A673 (cell line): Measurements from ENCODE around the gene SCMH1. TPM values are rescaled to one million over a fixed set of nuclear protein-coding genes. Genes with fewer than 3 reads are reported as not detected.

ENCODE experiments used
- BruUV-seq: library from RNA; stranded (reverse); fragments of 400-500 nt; replicated peaks from 2 replicates; lab custom pipeline; 2021; lab: Mats Ljungman, UMichigan
- CTCF ChIA-PET: fragments of 300-600 bp; sonication (Branson Sonifier 250); formaldehyde crosslinking; loops from one replicate; lab custom pipeline; 2022; ENCODE audit warnings: antibody characterized with exemption; lab: Charles Lee
- POLR2A ChIA-PET: fragments of 300-600 bp; sonication (Branson Sonifier 250); formaldehyde crosslinking; loops from one replicate; lab custom pipeline; 2022; ENCODE audit warnings: antibody characterized with exemption; ENCODE audit not compliant: low non-redundant PET; lab: Charles Lee
- DNase-seq: peaks from one replicate; pipeline ENCODE4 v3.0.0-alpha.2; 2015; ENCODE audit warnings: low spot score
- H3K27ac ChIP-seq: fragments of 200-600 bp; sonication (generic); 2 replicates; pipeline ENCODE4 v1.5.1; 2016; ENCODE audit warnings: mixed run types, low read depth, mild to moderate bottlenecking, mixed read lengths, antibody characterized with exemption, low read length; ENCODE audit not compliant: poor library complexity, severe bottlenecking
- H3K27me3 ChIP-seq: fragments of 200-600 bp; sonication (generic); replicated peaks from 2 replicates; pipeline ENCODE4 v1.6.1; 2017; ENCODE audit warnings: mixed run types, low read depth, mild to moderate bottlenecking, mixed read lengths, antibody characterized with exemption, low read length; ENCODE audit not compliant: insufficient read depth, poor library complexity
- H3K36me3 ChIP-seq: fragments of 200-600 bp; sonication (generic); 2 replicates; pipeline ENCODE4 v1.6.1; 2016; ENCODE audit warnings: mixed run types, mild to moderate bottlenecking, mixed read lengths, antibody characterized with exemption, low read length; ENCODE audit not compliant: insufficient read depth, poor library complexity, severe bottlenecking
- H3K4me1 ChIP-seq: fragments of 200-600 bp; sonication (generic); 2 replicates; pipeline ENCODE4 v1.6.1; 2017; ENCODE audit warnings: mixed run types, mild to moderate bottlenecking, mixed read lengths, antibody characterized with exemption, low read length; ENCODE audit not compliant: insufficient read depth, poor library complexity, severe bottlenecking
- H3K4me3 ChIP-seq: fragments of 200-600 bp; sonication (generic); 2 replicates; pipeline ENCODE4 v1.5.1; 2016; ENCODE audit warnings: low read depth, mixed run types, mild to moderate bottlenecking, mixed read lengths, low read length; ENCODE audit not compliant: poor library complexity, severe bottlenecking
- H3K9me3 ChIP-seq: fragments of 200-600 bp; sonication (generic); 2 replicates; pipeline ENCODE4 v1.6.1; 2016; ENCODE audit warnings: mixed run types, low read depth, mild to moderate bottlenecking, mixed read lengths, antibody characterized with exemption, low read length; ENCODE audit not compliant: poor library complexity, severe bottlenecking
- EZH2 ChIP-seq: fragments of 200-600 bp; sonication (generic); IDR thresholded peaks from 2 replicates; pipeline ENCODE4 v1.6.1; 2017; ENCODE audit warnings: borderline replicate concordance, low read depth, mild to moderate bottlenecking, mixed read lengths, antibody characterized with exemption, low read length; ENCODE audit not compliant: poor library complexity, severe bottlenecking
- intact Hi-C: fragments of 100-400 bp; cut with micrococcal nuclease; formaldehyde crosslinking; loops from one replicate; pipeline ENCODE4 v1.10.0; 2022; ENCODE audit not compliant: unreplicated experiment
- total RNA-seq: library from RNA; stranded (reverse); gene quantifications from 2 replicates; pipeline ENCODE4 v1.2.3, GENCODE V29; 2021
- TF ChIP-seq, protein P1 (sequence below): fragments of 300-800, 200-600 bp; sonication (generic); conservative IDR thresholded peaks from 2 replicates; pipeline ENCODE4 v1.5.1; 2017; ENCODE audit warnings: low read depth, mild to moderate bottlenecking, antibody characterized with exemption, low read length, moderate library complexity, mixed read lengths

Gene SCMH1
- total RNA-seq, 1 experiment from 2014 or later = 30.4 TPM

DNA sequence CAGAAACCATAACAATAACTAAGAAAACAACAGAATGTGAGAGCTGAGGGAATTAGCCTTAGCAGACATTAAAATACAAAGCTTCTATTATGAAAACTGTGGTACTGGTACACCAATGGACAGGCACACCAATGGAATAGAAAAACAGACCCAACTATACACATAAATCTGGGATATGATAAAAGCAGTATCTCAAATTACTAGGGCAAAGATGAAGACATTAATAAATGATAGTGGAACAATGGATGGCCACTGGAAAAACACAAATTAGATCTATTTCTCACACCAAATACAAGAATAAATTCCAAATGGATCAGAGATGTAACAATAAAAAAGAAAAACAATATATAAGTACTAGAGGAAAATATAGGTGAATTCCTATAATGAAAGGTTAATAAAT, 155.2 kb downstream of the SCMH1 start:
- DNase-seq = no peak
- POLR2A ChIA-PET = interaction anchor here (0.6 kb wide), 1 partner anchor 336 kb away, joined by 3 read pairs; no protein-coding TSS in a partner anchor
- no peaks in the 10 kb centered on the region for H3K36me3 ChIP-seq
- no TSS peak for BruUV-seq
- no peaks in the 10 kb centered on the region for H3K4me1 ChIP-seq
- H3K27ac ChIP-seq = no peak overlapping the region
- no peak overlapping the region for H3K4me3 ChIP-seq
- TF ChIP-seq EZH2 = no peak
- TF ChIP-seq, protein P1, sequence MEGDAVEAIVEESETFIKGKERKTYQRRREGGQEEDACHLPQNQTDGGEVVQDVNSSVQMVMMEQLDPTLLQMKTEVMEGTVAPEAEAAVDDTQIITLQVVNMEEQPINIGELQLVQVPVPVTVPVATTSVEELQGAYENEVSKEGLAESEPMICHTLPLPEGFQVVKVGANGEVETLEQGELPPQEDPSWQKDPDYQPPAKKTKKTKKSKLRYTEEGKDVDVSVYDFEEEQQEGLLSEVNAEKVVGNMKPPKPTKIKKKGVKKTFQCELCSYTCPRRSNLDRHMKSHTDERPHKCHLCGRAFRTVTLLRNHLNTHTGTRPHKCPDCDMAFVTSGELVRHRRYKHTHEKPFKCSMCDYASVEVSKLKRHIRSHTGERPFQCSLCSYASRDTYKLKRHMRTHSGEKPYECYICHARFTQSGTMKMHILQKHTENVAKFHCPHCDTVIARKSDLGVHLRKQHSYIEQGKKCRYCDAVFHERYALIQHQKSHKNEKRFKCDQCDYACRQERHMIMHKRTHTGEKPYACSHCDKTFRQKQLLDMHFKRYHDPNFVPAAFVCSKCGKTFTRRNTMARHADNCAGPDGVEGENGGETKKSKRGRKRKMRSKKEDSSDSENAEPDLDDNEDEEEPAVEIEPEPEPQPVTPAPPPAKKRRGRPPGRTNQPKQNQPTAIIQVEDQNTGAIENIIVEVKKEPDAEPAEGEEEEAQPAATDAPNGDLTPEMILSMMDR = no peak
- H3K27me3 ChIP-seq = no peaks in the 10 kb centered on the region
- intact Hi-C loops = no loop called here
- CTCF ChIA-PET = no interaction called here
- no peaks in the 10 kb centered on the region for H3K9me3 ChIP-seq

DNA sequence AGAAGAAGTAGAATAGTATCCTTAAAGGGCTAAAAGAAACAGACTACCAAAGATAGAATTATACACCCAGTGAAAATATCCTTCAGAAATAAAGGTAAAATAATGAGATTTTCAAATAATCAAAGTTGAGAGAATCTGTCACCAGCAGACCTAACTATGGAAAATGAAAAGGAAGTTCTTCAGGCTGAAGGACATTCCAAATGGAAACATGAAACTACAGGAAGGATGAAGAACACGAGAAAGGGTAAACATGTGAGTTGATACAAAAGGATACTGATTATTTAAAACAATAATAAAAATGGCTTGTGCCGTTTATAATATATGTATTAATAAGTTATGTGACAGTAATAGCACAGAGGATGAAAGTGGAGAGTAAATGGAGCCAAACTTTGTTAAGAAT, 163.5 kb downstream of the SCMH1 start:
- Histone ChIP-seq H3K27me3 (no peaks in the 10 kb centered on the region), H3K36me3 (no peaks in the 10 kb centered on the region), H3K9me3 (peaks cover 4% of the 10 kb centered on the region), H3K4me3 (no peak overlapping the region), H3K4me1 (no peaks in the 10 kb centered on the region), H3K27ac (no peak overlapping the region)
- intact Hi-C loops = no loop called here
- DNase-seq = no peak
- ChIA-PET CTCF (no interaction called here), POLR2A (no interaction called here)
- no peak for TF ChIP-seq EZH2
- TF ChIP-seq, protein P1 = no peak
- no TSS peak for BruUV-seq

GRCh38 chr1:41078193-41078592, 163.9 kb downstream of the SCMH1 start:
- Histone ChIP-seq H3K9me3 (peaks cover 4% of the 10 kb centered on the region), H3K27ac (no peak overlapping the region), H3K4me1 (no peaks in the 10 kb centered on the region), H3K4me3 (no peak overlapping the region), H3K27me3 (no peaks in the 10 kb centered on the region), H3K36me3 (no peaks in the 10 kb centered on the region)
- TF ChIP-seq, protein P1 = no peak
- no peak for TF ChIP-seq EZH2
- ChIA-PET POLR2A (no interaction called here), CTCF (no interaction called here)
- BruUV-seq = no TSS peak
- DNase-seq = no peak
- intact Hi-C loops = no loop called here
